NT2/D1 (cell line): Measurements from ENCODE around the gene PCCB.

ENCODE experiments used
- YY1 ChIP-seq: IDR thresholded peaks from 2 replicates; pipeline ENCODE4 v1.6.1; 2011; ENCODE audit not compliant: insufficient read length, insufficient read depth
- ZNF274 ChIP-seq: IDR thresholded peaks from 2 replicates; pipeline ENCODE4 v1.6.1; 2011; ENCODE audit warnings: mild to moderate bottlenecking, low read depth, low read length

GRCh38 chr3:136300444-136300843, 50.3 kb downstream of the PCCB start:
- no peak for TF ChIP-seq YY1
- TF ChIP-seq ZNF274, result no peak
